Middle frontal gyrus (tissue), 1 donor: Measurements from ENCODE around the gene C19orf85.
"Not testable (repeated sequence)": the region's sequence is repeated elsewhere in the genome, so short reads cannot be mapped to it uniquely, and the experiment has no call there.

ENCODE experiments used
- DNase-seq: peaks from one replicate; pipeline ENCODE4 v3.0.0-alpha.2; 2015; ENCODE audit warnings: low spot score; ENCODE audit errors: extremely low spot score

The C19orf85 gene

DNA sequence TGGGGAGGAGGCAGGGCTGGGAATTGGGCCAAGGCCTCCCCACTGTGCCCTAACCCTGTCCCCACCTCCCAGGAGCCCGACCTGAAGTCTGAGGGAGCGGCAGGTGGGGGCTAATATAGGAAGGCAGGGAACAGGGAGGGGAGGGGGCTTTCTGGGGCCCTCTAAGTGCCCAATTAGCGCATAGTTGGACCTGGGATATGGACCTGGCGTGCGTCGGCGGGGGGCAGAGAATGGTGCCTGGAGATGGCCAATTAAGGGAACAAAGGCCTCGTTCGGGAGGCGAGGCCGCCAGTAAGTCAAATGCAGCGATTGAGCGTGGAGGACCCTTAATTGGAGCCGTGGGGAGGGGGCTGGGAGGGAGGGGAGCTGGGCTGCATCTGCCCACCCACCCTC, at the start of gene C19orf85:
TSS of gene C19orf85 (minus strand) at position 90 of the 393 bp plus-strand sequence. CDS start 197 bp downstream, outside the sequence.
- DNase-seq, result no peak

DNA sequence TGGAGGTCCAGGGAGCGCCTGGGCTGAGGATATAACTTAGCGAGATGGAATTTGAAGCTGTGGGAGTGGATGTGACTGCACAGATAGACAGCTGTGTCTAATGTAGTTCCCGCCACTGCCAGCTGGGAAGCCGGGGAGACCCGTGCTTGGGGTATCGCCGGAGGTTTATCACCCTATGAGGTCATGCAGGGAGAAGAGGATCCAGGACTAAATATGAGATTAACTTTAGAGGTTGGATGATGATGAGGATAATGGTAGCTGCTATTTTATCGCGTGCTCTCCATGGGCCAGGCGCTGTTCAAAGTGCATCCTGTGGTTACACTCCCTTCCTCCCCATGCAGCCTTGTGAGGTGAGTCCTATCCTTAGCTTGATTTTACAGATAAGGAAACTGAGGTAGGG, 43.6 kb upstream of the C19orf85 start:
- DNase-seq, result no peak

DNA sequence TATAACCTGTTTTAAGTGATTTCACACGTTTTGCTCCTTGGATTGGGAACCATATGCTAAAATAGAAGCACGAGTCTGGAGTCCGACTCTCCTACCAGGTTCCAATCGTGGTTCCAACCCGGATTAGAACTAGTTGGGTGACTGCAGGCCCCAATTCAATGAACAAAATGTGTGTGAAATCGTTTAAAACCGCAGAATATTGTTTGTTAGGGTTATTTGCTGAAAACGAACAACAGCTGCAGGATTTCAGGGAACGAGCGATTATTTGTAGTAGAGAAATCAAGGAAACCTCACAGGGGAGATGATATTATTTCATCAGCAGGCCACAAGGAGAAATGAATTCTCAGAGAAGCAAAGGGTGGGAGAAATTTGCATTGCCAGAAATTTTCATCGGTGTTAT, 40.4 kb upstream of the C19orf85 start:
- no peak for DNase-seq

DNA sequence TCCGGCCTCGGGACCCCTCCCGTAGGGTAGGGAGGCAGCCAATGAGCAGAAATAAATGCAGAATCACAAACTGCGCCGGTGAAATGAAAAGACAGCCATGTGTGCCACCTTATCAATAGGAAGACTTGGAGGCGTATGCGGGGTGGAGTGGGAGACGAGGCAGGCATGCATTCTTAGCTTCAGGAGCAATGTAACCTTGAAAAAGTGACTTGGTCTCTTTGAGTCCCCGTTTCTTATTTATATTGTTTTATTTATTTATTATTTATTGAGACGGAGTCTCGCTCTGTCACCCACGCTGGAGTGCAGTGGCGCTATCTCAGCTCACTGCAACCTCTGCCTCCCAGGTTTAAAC, 39.7 kb upstream of the C19orf85 start:
- DNase-seq, result no peak

DNA sequence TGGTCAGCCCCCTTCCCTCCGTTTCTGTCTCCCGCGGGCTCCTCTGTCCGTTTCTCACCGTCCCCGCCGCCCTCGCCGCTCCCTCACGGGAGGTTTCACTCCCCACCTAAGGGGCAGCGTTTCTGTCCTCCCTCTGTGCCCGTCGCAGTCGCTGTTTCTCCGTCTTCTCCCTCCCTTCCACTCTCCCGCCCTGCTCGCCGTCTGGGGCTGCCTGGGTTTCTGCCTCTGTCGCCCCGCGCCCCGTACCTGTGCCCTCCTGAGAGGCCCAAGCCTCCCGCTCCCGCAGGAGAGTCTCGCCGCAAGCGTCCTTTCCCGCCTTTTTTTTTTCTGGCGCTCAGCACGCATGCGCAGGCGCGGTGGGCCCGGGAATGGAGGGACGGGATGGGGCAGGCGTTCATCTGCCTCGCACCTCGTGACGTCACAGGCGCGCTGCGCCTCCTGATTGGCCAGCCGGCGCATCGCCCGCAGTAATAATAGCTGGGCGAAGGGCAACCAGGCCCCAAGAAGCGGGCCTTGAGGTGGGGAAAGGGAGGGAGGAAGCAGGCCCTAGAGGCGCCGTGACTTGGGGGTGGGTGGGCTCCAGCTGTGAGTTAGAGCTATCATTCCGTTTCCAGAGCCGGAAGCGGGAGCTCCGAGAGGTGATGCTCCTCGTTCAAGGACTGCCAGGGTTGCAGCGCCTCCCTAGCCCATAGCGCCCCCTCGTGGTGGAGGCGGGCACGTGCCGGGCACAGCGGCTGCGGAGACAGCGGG, 39.1 kb upstream of the C19orf85 start:
- peak; percentile 93 for DNase-seq

DNA sequence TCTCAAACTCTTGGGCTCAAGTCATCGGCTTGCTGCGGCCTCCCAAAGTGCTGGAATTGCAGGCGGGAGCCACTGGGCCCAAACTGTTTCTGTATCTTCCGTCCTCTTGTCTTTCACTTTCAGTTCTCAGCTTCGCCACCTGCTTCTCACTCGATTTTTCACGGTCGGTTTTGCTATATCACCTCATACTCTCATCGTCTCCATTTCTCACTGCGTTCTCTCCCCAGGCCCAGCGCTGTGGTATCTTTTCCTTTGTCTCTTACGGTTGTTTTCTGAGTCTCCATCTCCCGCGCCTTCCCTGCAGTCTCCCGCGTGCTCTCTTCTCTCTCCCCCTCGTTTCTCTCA, 38.6 kb upstream of the C19orf85 start:
- DNase-seq, result no peak

DNA sequence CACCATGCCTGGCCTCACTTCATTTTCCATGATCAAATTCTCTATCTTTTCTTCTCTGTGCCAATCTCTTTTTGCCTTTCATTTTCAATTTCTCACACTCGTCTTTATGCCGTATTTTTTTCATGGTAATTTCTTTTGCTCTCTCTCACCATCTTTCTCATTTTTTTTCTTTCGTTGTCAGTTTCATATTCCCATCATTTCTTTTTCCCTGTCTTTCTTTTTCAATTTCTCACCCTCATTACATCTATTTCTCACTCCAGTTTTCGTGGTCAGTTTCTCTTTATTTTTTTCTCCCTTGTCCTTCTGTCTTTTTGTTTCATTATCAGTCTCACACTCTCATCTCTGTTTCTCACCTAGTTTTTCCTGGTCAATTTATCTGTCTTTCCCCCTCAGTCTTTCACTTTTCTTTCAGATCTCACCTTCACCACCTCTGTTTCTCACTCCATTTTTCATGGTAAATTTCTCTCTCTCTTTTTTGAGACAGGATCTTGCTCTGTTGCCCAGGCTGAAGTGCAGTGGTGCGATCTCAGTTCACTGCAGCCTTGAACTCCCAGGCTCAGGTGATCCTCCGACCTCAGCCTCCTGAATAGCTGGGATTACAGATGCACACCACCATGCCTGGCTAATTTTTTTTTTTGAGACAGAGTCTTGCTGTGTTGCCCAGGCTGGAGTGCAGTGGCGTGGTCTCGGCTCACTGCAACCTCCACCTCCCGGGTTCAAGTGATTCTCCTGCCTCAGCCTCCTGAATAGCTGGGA, 37.8 kb upstream of the C19orf85 start:
- DNase-seq, result no peak

DNA sequence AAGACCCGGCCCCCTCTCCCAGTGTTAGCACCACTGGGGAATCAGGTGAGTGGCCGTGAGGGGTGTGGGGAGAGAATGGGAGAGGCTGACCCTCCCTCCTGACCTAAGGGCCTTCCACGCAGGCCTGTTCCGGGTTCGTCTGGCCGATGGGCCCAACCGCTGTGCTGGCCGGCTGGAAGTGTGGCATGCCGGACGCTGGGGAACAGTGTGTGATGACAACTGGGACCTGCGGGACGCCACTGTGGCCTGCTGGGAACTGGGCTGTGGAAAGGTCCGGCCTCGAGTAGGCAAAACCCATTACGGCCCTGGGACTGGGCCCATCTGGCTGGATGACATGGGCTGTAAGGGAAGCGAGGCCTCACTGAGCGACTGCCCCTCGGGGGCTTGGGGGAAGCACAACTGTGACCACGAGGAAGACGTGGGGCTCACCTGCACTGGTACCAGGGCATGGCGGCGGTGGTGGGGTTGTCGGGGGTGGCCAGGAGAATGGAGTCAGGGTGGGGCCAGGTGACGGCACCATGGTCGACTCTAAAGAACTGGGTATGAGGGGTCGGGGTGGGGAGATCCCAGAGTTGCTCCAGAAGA, 35.9 kb upstream of the C19orf85 start:
- DNase-seq, result no peak

DNA sequence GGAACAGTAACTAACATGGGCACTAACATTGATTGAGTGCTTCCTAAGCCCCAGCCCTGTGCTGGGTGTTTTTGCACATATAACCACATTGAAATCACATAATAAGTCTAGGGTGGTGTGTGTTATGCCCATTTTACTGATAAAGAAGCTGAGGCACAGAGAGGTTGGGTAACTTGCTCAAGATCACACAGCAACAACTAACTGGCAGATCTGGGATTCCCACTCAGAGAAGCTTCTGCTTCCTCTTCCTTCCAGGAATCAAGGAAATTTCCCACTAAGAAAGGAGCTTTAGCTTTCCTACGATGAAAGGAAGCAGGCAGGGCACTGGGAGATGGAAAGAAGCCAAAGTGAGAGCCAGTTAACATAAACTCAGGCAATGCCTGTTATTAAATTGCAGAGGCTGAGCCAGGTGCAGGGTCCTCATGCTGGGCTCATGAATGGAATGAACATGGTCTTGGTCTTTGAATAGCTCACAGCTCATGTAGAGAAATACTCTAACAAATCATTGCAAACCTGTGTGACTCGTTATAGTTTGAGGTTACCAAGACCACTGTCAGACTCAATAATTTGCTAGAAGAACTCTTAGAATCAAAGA, 33.8 kb upstream of the C19orf85 start:
- no peak for DNase-seq

DNA sequence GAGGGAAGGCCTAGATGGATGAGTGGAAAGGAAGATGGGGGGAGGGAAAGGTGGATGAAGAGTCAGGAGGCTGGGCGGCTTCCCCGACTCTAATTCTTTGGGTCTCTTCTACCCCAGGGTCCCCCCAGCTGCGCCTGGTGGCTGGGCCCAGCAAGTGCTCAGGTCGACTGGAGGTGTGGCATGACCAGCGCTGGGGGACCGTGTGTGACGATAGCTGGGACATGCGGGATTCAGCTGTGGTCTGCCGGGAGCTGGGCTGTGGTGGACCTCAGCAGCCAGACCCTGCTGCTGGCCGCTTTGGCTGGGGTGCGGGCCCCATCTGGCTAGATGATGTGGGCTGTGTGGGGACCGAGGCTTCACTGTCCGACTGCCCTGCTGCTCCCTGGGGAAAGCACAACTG, 33.2 kb upstream of the C19orf85 start:
- DNase-seq, result no peak

DNA sequence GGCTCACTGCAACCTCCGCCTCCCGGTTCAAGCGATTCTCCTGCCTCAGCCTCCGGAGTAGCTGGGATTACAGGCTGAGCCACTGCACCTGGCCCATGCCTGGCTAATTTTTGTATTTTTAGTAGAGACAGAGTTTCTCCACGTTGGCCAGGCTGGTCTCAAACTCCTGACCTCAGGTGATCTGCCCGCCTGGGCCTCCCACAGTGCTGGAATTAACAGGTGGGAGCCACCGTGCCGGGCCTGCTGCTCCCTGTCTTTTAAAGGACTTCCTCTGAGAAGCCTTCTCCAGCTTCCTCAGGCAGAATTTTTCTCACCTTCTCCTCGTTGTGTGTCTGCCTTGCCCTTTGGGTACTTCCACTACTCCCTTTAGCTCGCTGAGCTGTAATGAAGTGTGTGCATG, 32.3 kb upstream of the C19orf85 start:
- not testable (repeated sequence) for DNase-seq

DNA sequence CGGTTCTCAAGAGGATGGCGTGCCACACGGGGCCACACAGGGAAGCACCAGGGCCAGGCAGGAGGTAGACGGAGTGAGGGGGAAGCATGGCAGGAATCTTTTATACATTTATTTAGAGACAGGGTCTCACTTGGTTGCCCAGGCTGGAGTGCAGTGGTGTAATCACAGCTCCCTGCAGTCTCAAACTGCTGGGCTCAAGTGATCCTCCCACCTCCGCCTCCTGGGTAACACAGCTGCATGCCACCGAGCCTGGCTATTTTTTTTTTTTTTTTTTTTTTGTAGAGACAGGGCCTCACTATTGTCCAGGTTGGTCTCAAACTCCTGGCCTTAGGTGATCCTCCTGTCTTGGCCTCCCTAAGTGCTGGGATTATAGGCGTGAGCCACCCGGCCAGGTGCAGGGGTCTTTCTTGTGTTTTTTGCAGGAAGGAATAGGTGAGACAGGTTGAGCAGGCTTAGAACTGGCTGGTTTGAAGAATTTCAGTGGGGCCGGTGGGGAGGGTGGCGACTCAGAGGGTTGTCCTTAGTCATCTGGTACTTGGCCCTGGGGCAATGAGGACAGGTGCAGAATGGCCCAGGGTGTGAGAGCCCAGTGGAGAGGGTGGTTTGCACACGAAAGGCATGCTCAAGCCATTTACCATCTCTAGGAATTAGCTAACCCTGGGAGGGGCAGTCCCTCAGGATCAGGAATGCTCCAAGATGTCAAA, 31.2 kb upstream of the C19orf85 start:
- no peak for DNase-seq

DNA sequence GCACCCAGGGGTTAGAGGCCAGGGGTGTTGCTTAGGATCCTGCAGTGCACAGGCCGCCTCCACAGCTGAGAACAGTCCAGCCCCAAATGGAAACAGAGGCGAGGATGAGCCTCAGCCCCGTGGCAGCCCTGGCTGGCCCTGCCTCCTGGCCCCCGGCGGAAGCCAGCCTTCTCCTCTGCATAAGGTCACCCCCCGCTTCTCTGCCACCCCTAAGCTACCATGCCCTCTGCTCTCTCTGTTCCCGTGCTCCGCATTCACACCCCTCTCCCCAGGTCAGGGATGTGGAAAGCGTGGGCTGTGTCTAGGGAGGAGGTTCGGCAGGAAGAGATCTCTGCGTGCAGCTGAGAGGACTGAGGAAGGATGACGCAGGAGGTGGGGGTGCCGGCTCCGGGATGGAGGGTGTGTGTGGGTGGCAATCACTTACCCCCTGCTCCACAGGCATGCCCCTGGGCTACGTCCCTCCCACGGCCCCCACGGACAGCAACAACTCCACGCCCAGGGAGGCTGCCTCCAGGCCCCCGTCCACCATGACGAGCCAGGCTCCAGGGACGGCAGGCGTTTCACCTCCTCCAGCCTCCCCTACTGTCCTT, 29.7 kb upstream of the C19orf85 start:
- no peak for DNase-seq

DNA sequence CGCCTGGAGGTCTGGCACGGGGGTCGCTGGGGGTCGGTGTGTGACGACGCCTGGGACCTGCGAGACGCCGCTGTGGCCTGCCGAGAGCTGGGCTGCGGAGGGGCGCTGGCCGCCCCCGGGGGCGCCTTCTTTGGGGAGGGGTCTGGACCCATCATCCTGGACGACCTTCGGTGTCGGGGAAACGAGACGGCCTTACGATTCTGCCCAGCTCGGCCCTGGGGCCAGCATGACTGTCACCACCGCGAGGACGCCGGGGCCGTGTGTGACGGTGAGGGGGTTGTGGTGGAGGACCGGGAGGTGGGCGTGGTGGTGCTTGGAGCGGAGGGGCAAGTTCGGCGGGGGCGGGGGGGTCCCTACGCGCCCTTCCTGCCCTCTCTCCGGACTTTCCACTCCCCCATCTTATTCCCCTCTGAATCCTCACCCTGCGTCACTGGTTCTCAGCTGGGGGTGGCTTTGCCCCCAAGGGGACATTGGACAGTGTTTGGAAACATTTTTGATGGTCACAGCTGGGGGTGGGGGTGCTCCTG, 29.2 kb upstream of the C19orf85 start:
- no peak for DNase-seq

DNA sequence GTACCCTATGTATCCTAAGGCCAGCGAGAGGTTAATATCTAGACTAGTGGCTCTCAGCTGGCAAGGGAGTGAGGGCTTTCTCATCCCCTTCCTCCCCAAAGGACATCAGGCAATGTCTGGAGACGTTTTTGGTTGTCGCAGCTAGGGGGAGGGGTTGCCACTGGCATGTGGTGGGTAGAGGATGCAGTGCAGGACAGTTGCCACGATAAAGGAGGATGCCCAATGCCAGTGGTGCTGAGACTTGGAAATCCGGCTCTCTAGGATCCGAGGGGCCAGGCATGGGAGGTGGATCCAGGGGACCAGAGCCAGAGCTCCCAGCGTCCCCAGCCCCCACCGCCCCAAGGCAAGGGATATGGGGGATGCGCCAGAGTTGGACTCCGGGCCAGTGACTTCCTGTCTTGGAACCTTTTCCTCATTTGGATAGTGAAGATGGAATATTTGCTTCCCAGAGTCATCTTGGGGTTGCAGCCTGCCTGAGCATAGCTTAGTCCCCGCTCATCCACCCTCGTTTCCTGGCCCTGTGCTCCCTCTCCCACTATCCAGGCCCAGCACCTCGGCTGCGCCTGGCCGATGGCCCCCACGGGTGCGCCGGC, 28.6 kb upstream of the C19orf85 start:
- DNase-seq, result no peak

DNA sequence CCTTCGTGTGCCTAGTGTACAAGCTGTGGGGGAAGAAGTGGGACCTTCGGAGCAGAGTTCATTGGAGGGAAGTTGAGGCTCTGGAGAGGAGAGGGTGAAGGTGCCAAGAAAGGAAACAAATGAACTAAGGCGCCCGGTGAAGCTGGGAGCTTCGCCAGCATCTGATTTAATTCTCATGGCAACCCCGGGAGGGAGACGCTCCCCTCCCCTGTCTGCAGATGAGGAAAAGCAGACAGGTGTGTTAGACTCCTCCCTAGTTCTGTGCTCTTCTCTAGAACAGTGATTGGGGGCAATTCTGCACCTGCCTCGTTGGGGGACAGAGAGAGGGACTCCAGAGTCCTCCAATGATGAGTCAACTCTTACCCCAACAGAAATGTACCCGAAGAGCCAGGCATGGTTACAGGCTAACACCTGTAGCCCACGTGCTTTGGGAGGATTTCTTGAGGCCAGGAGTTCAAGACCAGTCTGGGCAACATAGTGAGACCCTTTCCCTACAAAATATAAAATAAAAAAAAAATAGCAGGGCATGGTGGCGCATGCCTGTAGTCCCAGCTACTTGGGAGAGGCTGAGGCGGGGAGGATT, 27.9 kb upstream of the C19orf85 start:
- no peak for DNase-seq

DNA sequence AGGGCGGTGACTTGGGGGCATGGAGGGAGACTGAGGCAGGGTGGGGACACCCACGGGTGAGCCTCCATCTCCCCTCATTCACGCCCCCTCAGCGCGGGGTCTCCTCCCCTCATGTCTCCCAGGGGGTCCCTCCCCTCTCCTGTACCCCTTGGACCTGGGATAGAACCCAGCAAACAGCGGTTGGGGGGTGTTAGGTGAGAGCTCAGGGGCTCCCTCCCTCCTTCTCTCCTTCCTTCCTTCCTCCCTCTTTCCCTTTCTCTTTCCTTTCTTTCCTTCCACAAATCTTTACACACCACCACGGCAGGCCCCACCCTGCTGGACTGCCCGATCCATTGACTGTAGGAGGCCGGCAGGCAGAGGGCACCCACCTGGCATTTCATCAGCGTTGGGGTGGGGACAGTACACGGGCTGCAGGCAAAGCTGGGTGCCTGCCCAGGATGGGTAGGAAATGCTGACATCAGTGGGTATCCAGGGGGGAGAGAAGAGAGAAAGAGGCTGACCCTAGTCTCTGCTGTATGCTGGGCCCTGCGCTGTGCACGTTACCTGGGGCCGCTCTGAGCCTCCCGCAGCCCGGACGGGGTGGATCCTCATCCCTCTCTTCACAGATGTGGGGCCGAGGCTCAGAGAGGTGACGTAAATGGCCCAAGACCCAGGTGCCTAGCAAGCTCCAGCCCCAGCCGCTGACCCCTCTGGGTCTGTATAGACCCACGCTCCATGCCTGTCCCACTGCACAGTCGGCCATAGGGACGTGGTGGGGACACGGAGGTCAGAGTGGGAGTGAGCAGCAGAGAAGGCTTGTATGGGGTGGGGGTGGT, 27.2 kb upstream of the C19orf85 start:
- no peak for DNase-seq

DNA sequence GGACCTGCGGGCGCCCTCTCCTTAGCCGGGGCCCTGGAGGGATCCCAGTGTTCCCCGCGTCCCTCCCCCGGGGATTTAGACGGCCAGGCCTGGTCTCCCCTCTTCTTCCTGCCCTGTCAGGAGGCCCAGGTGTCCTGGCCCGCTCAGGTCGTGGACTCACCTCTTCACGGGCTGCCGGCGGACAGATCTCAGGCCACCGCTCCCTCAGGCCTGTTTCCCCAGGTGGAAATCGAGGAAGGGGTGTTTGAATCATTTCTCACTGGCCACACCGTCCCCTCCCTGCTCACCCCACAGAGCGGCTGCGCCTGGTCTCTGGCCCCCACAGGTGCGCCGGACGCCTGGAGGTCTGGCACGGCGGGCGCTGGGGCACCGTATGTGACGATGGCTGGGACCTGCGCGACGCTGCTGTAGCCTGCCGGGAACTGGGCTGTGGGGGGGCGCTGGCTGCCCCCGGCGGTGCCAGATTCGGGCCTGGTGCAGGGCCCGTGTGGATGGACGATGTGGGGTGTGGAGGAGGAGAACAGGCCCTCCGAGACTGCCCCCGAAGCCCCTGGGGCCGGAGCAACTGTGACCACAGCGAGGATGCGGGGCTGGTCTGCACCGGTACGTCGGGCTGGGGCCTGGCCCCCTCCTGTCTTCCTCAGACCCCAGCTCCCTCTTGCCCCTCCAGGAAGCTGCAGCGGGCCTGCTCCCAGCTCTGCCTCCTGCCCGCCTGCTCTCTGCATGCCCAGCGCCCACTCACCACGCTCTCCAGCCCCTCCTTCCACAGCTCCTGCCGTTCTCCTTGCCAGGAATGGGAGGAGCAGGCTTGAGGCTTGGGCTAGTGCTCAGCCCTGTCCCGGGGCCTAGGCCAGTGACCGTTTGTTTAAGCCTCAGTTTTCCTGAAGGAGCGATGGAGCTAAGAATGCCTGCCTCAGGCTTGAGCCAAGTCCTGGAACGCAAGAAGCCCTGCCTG, 26.2 kb upstream of the C19orf85 start:
- DNase-seq, result no peak
